Lower leg skin (tissue), 3 donors: ENCODE data around the gene NEURL4.
"Not testable (repeated sequence)": the region's sequence is repeated elsewhere in the genome, so short reads cannot be mapped to it uniquely, and the experiment has no call there.

Source experiments
- CTCF ChIP-seq, 3 donors: fragments of 450-650 bp; IDR thresholded peaks; one replicate each; pipeline ENCODE4 v1.5.1; 2016; ENCODE audit warnings: antibody characterized with exemption in 3 of 3, mild to moderate bottlenecking in 3 of 3, moderate library complexity in 2 of 3
- POLR2A ChIP-seq, 2 donors: fragments of 450-650 bp; IDR thresholded peaks; one replicate each; pipeline ENCODE4 v1.6.1; 2016 to 2017; ENCODE audit warnings: antibody characterized with exemption in 2 of 2, mild to moderate bottlenecking in 1 of 2, moderate library complexity in 1 of 2

DNA sequence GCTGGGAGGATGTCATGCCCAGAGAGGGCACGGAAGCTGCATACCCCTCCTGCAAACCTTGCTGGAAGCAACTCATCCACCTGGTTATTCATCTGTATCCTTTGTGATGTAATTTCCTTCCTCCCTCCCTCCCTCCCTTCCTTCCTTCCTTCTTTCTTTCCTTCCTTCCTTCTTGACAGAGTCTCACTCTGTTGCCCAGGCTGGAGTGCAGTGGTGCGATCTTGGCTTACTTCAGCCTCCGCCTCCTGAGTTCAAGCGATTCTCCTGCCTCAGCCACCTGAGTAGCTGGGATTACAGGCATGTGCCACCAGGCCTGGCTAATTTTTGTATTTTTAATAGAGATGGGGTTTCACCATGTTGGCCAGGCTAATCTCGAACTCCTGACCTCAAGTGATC lies 39.5 kb upstream of the NEURL4 start:
- TF ChIP-seq CTCF, POLR2A (IDR thresholded peaks at IDR 0.05): not testable (repeated sequence)
